ACC112 (cell line): ENCODE measurements around the gene CDC123.
"Not testable (repeated sequence)": the region's sequence is repeated elsewhere in the genome, so short reads cannot be mapped to it uniquely, and the experiment has no call there.

Experiments
- H2AFZ ChIP-seq: fragments of 200-600 bp; sonication (generic); one replicate; pipeline ENCODE4 v1.6.0; 2017; ENCODE audit warnings: antibody characterized with exemption, low read length; ENCODE audit not compliant: unreplicated experiment
- H3K27ac ChIP-seq: fragments of 200-600 bp; sonication (generic); 2 replicates; pipeline ENCODE4 v1.5.1; 2014; ENCODE audit warnings: low read depth, mild to moderate bottlenecking, antibody characterized with exemption, low read length, moderate library complexity
- H3K27me3 ChIP-seq: fragments of 200-600 bp; sonication (generic); 2 replicates; pipeline ENCODE4 v1.6.1; 2014; ENCODE audit warnings: mild to moderate bottlenecking, antibody characterized with exemption, low read length, moderate library complexity, mixed read lengths; ENCODE audit not compliant: insufficient read depth
- H3K36me3 ChIP-seq: fragments of 200-600 bp; sonication (generic); 2 replicates; pipeline ENCODE4 v1.6.1; 2016; ENCODE audit warnings: mild to moderate bottlenecking, antibody characterized with exemption, low read length, moderate library complexity, mixed read lengths; ENCODE audit not compliant: insufficient read depth
- H3K4me1 ChIP-seq: fragments of 200-600 bp; sonication (generic); one replicate; pipeline ENCODE4 v1.6.1; 2016; ENCODE audit warnings: low read length, mixed read lengths; ENCODE audit not compliant: insufficient read depth, unreplicated experiment, control insufficient read depth
- H3K4me3 ChIP-seq: fragments of 200-600 bp; sonication (generic); 2 replicates; pipeline ENCODE4 v1.5.1; 2014; ENCODE audit warnings: mild to moderate bottlenecking, low read depth, low read length
- H3K79me2 ChIP-seq: fragments of 200-600 bp; sonication (generic); one replicate; pipeline ENCODE4 v1.6.0; 2016; ENCODE audit warnings: low read length; ENCODE audit not compliant: control insufficient read depth, unreplicated experiment, insufficient read depth

CDC123 gene

DNA sequence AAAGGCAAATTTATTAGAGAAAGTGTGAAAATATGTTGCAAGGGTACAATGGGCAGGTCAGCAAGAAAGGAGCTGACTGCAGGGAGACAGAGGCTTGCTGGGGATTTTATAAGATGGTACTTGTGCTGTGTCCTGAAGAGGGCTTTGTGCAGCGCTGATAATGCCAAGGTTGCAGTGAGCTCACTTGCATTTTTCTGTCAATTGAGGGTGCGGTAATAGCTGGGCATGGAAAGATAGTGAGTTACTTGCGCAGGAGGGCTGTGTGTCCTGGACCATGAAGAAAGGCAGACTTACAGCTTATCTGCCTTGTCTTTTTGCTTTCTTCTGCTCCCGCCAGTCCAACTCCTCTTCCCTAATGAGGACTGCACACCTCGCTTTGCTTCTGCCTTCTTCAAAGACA, 12.5 kb downstream of the CDC123 start:
- Histone ChIP-seq H2AFZ (no peak overlapping the region), H3K27ac (no peak overlapping the region), H3K79me2 (peaks cover 29% of the 10 kb centered on the region), H3K4me3 (no peak overlapping the region), H3K36me3 (peaks cover 35% of the 10 kb centered on the region), H3K27me3 (no peaks in the 10 kb centered on the region), H3K4me1 (no peaks in the 10 kb centered on the region)

DNA sequence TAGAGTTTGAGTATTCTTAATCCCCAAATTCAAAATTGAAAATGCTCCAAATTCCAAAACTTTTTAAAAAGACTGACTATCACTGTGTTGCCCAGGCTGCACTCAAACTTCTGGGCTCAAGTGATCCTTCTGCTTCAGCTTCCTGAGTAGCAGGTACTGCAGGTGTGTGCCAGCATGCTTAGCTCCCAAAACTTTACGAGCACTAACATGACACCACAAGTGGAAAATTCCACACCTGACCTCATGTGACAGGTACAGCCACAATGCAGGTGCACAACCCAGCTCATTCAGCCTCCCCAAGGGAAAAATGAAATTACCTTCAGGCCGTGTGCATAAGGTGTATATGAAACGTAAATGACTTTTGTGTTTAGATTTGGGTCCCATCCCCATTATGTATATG, 16.5 kb downstream of the CDC123 start:
- Histone ChIP-seq H3K27ac (no peak overlapping the region), H3K36me3 (peaks cover 40% of the 10 kb centered on the region), H3K4me3 (no peak overlapping the region), H2AFZ (no peak overlapping the region), H3K79me2 (peaks cover 21% of the 10 kb centered on the region), H3K27me3 (no peaks in the 10 kb centered on the region), H3K4me1 (peaks cover 4% of the 10 kb centered on the region)

DNA sequence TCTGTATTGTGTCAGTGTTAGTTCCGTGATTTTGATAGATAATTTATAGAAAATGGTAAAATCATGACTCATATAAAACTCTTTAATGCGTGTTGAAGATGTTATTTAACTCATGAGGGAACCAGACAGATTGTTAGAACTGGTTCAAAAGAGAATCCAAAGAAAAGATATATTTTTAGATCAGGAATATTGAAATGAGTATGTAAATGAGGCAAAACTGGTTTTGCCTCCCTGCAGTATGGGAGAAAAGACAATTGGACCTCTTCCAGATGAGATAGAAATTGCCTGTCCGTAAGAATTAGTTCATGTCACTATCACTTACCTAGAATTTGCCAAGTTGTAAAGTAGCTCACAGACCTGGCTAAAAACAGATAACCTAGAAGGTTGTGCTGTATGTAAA, 17.6 kb downstream of the CDC123 start:
- peaks cover 43% of the 10 kb centered on the region for H3K36me3 ChIP-seq
- H2AFZ ChIP-seq: no peak overlapping the region
- no peak overlapping the region for H3K4me3 ChIP-seq
- peaks cover 4% of the 10 kb centered on the region for H3K4me1 ChIP-seq
- no peaks in the 10 kb centered on the region for H3K27me3 ChIP-seq
- no peak overlapping the region for H3K27ac ChIP-seq
- H3K79me2 ChIP-seq: peaks cover 17% of the 10 kb centered on the region

DNA sequence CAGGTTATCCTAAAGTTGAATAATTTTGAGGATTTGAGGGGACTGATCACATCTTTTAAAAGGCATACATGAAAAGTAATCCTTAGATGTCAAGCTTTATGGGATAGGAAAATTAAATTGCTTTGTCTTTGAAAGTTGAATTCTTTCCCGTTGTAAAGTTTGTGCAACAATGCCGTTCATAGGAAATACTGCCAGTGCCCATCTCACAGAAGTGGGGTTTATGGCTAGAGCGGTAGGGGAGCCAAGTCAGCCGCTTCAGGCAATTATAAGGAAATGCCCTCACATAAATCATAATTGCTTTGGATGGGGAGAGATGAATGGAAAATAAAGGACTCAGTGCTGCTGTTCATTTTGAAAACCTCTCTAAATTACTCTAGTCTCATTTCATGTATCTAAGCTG, 18.1 kb downstream of the CDC123 start:
- no peaks in the 10 kb centered on the region for H3K27me3 ChIP-seq
- no peak overlapping the region for H3K27ac ChIP-seq
- H3K4me1 ChIP-seq: peaks cover 4% of the 10 kb centered on the region
- peaks cover 14% of the 10 kb centered on the region for H3K79me2 ChIP-seq
- peaks cover 46% of the 10 kb centered on the region for H3K36me3 ChIP-seq
- no peak overlapping the region for H2AFZ ChIP-seq
- no peak overlapping the region for H3K4me3 ChIP-seq

DNA sequence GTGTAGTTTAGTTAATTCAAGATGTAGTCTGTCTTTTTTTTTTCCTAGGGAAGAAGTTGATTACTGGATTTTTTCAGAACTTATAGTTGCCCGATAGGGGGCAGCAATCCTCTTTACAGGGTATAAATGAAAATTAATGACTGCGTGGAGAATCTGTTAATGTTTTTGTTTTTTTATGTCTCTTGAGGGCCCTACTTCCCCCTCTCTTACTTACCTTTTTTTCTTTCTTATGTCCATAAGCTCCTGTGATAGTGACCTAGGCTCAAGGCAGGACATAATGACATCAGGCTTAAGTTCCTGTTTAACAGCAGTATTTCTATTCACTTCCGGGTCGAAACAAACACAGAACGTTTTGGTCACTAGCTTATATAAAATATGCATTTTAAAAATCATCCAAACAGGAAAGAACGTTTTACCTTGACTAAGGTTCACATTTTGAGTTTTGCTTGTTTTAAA, 18.8 kb downstream of the CDC123 start:
- Histone ChIP-seq H3K27me3 (no peaks in the 10 kb centered on the region), H3K79me2 (peaks cover 14% of the 10 kb centered on the region), H3K4me3 (no peak overlapping the region), H3K36me3 (peaks cover 42% of the 10 kb centered on the region), H3K27ac (peak overlapping the region; percentile 14; the same call in 1 of the 2 replicates), H2AFZ (peak overlapping the region; percentile 55), H3K4me1 (peaks cover 4% of the 10 kb centered on the region)

DNA sequence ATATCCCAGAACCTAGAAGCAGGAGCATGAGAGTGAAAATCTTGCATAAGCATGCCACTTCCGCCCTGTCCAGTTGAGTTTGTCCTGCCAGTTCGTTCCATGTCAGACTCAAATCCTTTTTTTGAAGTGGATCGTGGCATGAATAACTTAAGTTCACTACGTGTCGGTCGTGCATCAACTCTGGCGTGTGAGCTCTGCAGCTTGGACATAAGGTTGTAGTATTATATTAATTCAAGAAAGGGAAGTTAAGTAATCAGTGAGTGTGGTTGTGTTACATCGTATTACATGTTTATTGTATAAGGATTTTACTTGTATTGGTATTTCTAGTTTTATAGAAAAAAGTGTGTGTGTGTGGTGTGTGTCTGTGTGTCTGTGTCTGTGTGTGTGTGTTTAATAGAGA, 23.0 kb downstream of the CDC123 start:
- Histone ChIP-seq H3K4me3 (no peak overlapping the region), H2AFZ (no peak overlapping the region), H3K27ac (0 out of 2 replicates have a peak overlapping the region, but pooled peaks have one; percentile 85), H3K4me1 (peaks cover 24% of the 10 kb centered on the region), H3K36me3 (peaks cover 21% of the 10 kb centered on the region), H3K27me3 (no peaks in the 10 kb centered on the region), H3K79me2 (peaks cover 38% of the 10 kb centered on the region)

DNA sequence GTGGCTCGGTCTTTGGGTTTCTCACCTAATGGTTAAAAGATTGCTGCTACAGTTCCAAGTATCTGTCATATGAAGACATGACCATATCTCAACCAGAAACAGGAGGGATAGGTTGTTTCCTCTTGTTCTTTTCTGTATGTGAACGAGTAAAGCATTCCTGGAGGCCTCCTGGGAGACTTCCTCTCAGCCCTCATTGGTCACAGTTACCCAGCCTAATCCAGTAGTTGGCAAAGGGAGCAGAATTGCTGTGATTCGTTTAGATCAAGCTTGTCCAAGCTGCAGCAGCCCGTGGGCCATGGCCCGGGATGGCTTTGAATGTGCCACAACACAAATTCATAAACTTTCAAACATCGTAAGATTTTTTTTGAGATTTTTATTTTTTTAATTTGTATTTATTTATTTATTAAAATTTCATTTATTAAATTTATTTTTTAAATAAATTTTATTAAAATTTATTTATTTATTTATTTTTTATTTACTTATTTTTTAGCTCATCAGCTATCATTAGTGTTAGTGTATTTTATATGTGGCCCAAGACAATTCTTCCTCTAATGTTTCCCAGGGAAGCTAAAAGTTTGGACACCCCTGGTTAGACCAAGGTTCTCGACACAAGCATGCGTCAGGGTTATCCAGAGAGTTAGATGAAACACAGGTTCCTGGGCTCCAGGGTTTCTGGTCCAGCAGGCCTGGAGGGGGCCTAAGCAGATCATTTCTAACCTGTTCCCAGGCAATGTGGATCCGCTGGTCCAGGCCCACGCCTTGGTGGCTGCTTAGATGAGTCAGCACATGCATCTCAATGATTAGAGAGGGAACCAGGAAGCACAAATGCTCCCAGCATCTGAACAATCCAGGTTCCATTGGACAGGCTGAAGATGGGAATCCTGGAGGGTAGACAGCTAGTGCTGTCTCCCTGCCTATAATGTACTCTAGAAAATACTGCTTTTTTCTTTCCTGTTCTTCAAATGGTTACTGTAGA, 25.6 kb downstream of the CDC123 start:
- H2AFZ ChIP-seq: no peak overlapping the region
- peaks cover 34% of the 10 kb centered on the region for H3K79me2 ChIP-seq
- peaks cover 21% of the 10 kb centered on the region for H3K36me3 ChIP-seq
- H3K4me1 ChIP-seq: peaks cover 21% of the 10 kb centered on the region
- no peaks in the 10 kb centered on the region for H3K27me3 ChIP-seq
- no peak overlapping the region for H3K4me3 ChIP-seq
- peak overlapping the region; percentile 72 for H3K27ac ChIP-seq

DNA sequence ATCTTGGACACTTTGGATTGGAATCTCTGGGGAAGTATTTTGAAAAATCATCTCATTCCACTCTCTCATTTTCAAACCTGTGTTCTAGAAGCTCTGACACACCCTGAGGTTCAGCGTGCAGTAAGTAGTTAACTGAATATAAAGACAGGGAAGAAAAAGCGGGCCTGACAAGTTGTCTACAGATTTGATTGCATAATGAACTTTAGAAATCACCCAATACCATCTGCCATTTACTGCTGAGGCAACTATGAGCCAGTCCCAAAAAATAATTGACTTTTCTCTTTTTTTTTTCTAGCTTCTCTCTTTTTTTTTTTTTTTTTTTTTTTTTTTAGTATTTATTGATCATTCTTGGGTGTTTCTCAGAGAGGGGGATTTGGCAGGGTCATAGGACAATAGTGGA, 29.5 kb downstream of the CDC123 start:
- H3K27me3 ChIP-seq: no peaks in the 10 kb centered on the region
- peaks cover 15% of the 10 kb centered on the region for H3K36me3 ChIP-seq
- peaks cover 15% of the 10 kb centered on the region for H3K4me1 ChIP-seq
- H3K4me3 ChIP-seq: no peak overlapping the region
- H2AFZ ChIP-seq: no peak overlapping the region
- peaks cover 28% of the 10 kb centered on the region for H3K79me2 ChIP-seq
- no peak overlapping the region for H3K27ac ChIP-seq

DNA sequence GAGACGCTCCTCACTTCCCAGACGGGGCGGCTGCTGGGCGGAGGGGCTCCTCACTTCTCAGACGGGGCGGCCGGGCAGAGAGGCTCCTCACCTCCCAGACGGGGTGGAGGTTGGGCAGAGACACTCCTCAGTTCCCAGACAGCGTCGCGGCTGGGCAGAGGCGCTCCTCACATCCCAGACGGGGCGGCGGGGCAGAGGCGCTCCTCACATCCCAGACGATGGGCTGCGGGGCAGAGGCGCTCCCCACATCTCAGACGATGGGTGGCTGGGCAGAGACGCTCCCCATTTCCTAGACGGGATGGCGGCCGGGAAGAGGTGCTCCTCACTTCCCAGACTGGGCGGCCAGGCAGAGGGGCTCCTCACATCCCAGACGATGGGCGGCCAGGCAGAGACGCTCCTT, 30.4 kb downstream of the CDC123 start:
- H3K4me3 ChIP-seq, H3K27ac ChIP-seq, H3K27me3 ChIP-seq, H2AFZ ChIP-seq, H3K4me1 ChIP-seq: not testable (repeated sequence)
- Histone ChIP-seq H3K79me2 (peaks cover 24% of the 10 kb centered on the region), H3K36me3 (peaks cover 13% of the 10 kb centered on the region)

DNA sequence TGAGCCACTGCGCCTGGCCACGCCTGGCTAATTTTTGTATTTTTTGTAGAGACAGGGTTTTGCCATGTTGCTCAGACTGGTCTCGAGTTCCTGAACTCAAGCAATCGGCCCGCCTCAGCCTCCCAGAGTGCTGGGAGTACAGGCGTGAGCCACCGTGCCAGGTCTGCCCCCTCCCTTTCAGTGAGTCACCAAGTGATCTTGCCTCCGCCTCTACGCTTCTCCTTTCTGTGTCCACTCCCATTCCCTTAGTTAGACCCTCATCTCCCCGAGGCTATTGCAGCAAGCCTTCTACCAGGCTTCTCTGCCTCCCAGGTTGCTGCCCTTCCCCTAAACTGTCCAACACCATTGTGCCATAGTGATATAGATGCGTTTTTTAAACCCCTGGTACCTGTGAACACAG, 32.9 kb downstream of the CDC123 start:
- no peaks in the 10 kb centered on the region for H3K4me1 ChIP-seq
- H3K36me3 ChIP-seq: peaks cover 25% of the 10 kb centered on the region
- H3K27me3 ChIP-seq: no peaks in the 10 kb centered on the region
- no peak overlapping the region for H3K4me3 ChIP-seq
- H2AFZ ChIP-seq: no peak overlapping the region
- H3K27ac ChIP-seq: no peak overlapping the region
- H3K79me2 ChIP-seq: peaks cover 6% of the 10 kb centered on the region

DNA sequence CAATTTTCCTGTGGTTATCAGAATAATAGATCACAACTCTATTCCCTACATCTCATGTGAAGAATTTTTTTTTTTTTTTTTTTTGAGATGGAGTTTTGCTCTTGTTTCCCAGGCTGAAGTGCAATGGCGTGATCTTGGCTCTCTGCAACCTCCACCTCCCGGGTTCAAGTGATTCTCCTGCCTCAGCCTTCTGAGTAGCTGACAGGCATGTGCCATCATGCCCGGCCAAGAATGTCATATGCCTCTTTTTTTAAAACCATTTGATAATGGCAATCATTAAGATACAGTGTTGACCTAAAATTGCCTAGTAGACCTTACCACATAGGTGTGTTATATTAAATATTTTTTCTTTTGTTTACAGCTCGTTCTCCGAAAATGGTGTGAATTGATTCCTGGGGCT, 38.7 kb downstream of the CDC123 start:
- H3K27ac ChIP-seq, H3K4me1 ChIP-seq, H3K27me3 ChIP-seq, H3K4me3 ChIP-seq, H2AFZ ChIP-seq, H3K79me2 ChIP-seq: not testable (repeated sequence)
- peaks cover 38% of the 10 kb centered on the region for H3K36me3 ChIP-seq
